HEK293T (cell line): Measurements from ENCODE around the gene EFEMP1.

ENCODE experiments used
- BHLHE40 ChIP-seq: fragments of 450-650 bp; IDR thresholded peaks from 2 replicates; pipeline ENCODE4 v1.6.1; 2016; ENCODE audit warnings: mild to moderate bottlenecking, moderate library complexity, borderline replicate concordance
- ELF4 ChIP-seq: fragments of 450-650 bp; IDR thresholded peaks from 2 replicates; pipeline ENCODE4 v1.6.1; 2017; ENCODE audit warnings: antibody characterized with exemption
- FOXK2 ChIP-seq: fragments of 450-650 bp; IDR thresholded peaks from 2 replicates; pipeline ENCODE4 v1.6.1; 2016; ENCODE audit warnings: mild to moderate bottlenecking
- FOXM1 ChIP-seq: fragments of 450-650 bp; IDR thresholded peaks from 2 replicates; pipeline ENCODE4 v1.6.1; 2017; ENCODE audit warnings: mild to moderate bottlenecking, borderline replicate concordance
- NFRKB ChIP-seq: fragments of 450-650 bp; IDR thresholded peaks from 2 replicates; pipeline ENCODE4 v1.6.1; 2016; ENCODE audit warnings: mild to moderate bottlenecking, moderate library complexity
- SP1 ChIP-seq: fragments of 450-650 bp; IDR thresholded peaks from 2 replicates; pipeline ENCODE4 v1.6.1; 2017
- SUZ12 ChIP-seq: fragments of 450-650 bp; IDR thresholded peaks from 2 replicates; pipeline ENCODE4 v1.6.1; 2016; ENCODE audit warnings: mild to moderate bottlenecking
- TARDBP ChIP-seq: fragments of 450-650 bp; IDR thresholded peaks from 2 replicates; pipeline ENCODE4 v1.6.1; 2016
- ZNF384 ChIP-seq: fragments of 450-650 bp; IDR thresholded peaks from 2 replicates; pipeline ENCODE4 v1.6.1; 2016

GRCh38 chr2:55882954-55883353, 40.6 kb downstream of the EFEMP1 start:
- TF ChIP-seq SP1: no peak
- no peak for TF ChIP-seq ZNF384
- no peak for TF ChIP-seq FOXM1
- TF ChIP-seq BHLHE40: no peak
- no peak for TF ChIP-seq NFRKB
- TF ChIP-seq FOXK2: no peak
- TF ChIP-seq ELF4: no peak
- TF ChIP-seq SUZ12: no peak
- TF ChIP-seq TARDBP: no peak
